Measurements from ENCODE around the gene PHACTR1. TPM values are rescaled to one million over a fixed set of nuclear protein-coding genes. Genes with fewer than 3 reads are reported as not detected.

PHACTR1 gene
- total and polyA plus RNA-seq, 2 donors = 3.1 to 6.3 TPM

GRCh38 chr6:13273202-13273930 is 556.8 kb downstream of the PHACTR1 start:
- DNase-seq (ENCODE audit: low read depth in 6 of 9, low spot score in 9 of 9) = no peak
- H3K27ac ChIP-seq (ENCODE audit: low read depth in 1 of 2, low read length in 1 of 2) = no peak overlapping the region
- 22% methylated on average over 10 of the region's 10 CpGs for WGBS
- H3K4me3 ChIP-seq (ENCODE audit: low read length in 2 of 2) = no peak overlapping the region
- H3K27me3 ChIP-seq (ENCODE audit: control insufficient read depth in 2 of 2, insufficient read depth in 1 of 2, low read length in 1 of 2) = peaks cover 0 to 11% of the 10 kb centered on the region in 2 donors
- H3K4me1 ChIP-seq (ENCODE audit: control insufficient read depth in 2 of 2, insufficient read depth in 2 of 2, low read length in 2 of 2) = peaks cover 0 to 13% of the 10 kb centered on the region in 2 donors
- no peaks in the 10 kb centered on the region for H3K36me3 ChIP-seq (ENCODE audit: control insufficient read depth in 2 of 2, insufficient read depth in 2 of 2, low read length in 1 of 2)
- H3K9me3 ChIP-seq (ENCODE audit: control insufficient read depth in 2 of 2, insufficient read depth in 1 of 2, low read length in 1 of 2) = no peaks in the 10 kb centered on the region

- Histone ChIP-seq H3K4me3 (ENCODE audit: low read length in 2 of 2) (no peak overlapping the region), H3K36me3 (ENCODE audit: control insufficient read depth in 2 of 2, insufficient read depth in 2 of 2, low read length in 1 of 2) (no peaks in the 10 kb centered on the region), H3K9me3 (ENCODE audit: control insufficient read depth in 2 of 2, insufficient read depth in 1 of 2, low read length in 1 of 2) (no peaks in the 10 kb centered on the region), H3K27me3 (ENCODE audit: control insufficient read depth in 2 of 2, insufficient read depth in 1 of 2, low read length in 1 of 2) (peaks cover 0 to 11% of the 10 kb centered on the region in 2 donors), H3K4me1 (ENCODE audit: control insufficient read depth in 2 of 2, insufficient read depth in 2 of 2, low read length in 2 of 2) (peaks cover 0 to 13% of the 10 kb centered on the region in 2 donors), H3K27ac (ENCODE audit: low read depth in 1 of 2, low read length in 1 of 2) (no peak overlapping the region)
- peak in 5 of 9 donors; percentile 11 to 54 (median 35) for DNase-seq (ENCODE audit: low read depth in 6 of 9, low spot score in 9 of 9)
- WGBS = 18% methylated on average over 21 of the region's 21 CpGs
These were observed 557.6 kb downstream of the PHACTR1 start for GRCh38 chr6:13273931-13274706.

GRCh38 chr6:13274707-13275434 is 558.3 kb downstream of the PHACTR1 start:
- Histone ChIP-seq H3K9me3 (ENCODE audit: control insufficient read depth in 2 of 2, insufficient read depth in 1 of 2, low read length in 1 of 2) (no peaks in the 10 kb centered on the region), H3K36me3 (ENCODE audit: control insufficient read depth in 2 of 2, insufficient read depth in 2 of 2, low read length in 1 of 2) (no peaks in the 10 kb centered on the region), H3K4me1 (ENCODE audit: control insufficient read depth in 2 of 2, insufficient read depth in 2 of 2, low read length in 2 of 2) (peaks cover 0 to 13% of the 10 kb centered on the region in 2 donors), H3K27me3 (ENCODE audit: control insufficient read depth in 2 of 2, insufficient read depth in 1 of 2, low read length in 1 of 2) (peaks cover 0 to 11% of the 10 kb centered on the region in 2 donors), H3K4me3 (ENCODE audit: low read length in 2 of 2) (no peak overlapping the region), H3K27ac (ENCODE audit: low read depth in 1 of 2, low read length in 1 of 2) (no peak overlapping the region)
- WGBS = 75% methylated on average over 6 of the region's 6 CpGs
- no peak for DNase-seq (ENCODE audit: low read depth in 6 of 9, low spot score in 9 of 9)

DNA sequence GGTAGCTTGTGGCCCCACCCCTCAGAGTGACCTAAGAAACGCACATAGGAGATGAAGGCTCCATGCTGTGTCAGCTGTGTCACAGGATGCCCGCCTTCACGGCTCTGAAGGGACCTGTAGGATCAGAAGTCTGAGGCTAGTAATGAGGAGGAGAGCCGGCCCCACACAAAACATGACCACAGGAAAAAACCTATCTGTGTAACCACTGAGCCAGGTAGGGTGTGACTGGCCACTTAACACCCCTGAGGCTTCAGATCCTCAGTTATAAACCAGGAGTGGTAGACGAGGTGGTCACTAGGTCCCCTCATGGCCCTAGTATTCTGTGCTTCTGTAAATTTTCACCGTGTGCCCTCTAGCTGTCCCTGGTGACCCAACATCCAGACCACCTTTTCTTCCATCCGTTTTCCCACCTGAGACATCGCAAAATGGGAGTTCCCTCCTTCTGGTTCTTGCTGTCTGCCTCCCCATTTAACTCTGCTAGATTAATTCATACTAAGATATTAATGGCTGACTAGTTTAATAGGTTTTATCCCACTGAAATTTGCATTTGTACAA is 558.9 kb downstream of the PHACTR1 start:
- Histone ChIP-seq H3K27me3 (ENCODE audit: control insufficient read depth in 2 of 2, insufficient read depth in 1 of 2, low read length in 1 of 2) (peaks cover 0 to 11% of the 10 kb centered on the region in 2 donors), H3K4me3 (ENCODE audit: low read length in 2 of 2) (no peak overlapping the region), H3K36me3 (ENCODE audit: control insufficient read depth in 2 of 2, insufficient read depth in 2 of 2, low read length in 1 of 2) (no peaks in the 10 kb centered on the region), H3K27ac (ENCODE audit: low read depth in 1 of 2, low read length in 1 of 2) (no peak overlapping the region), H3K9me3 (ENCODE audit: control insufficient read depth in 2 of 2, insufficient read depth in 1 of 2, low read length in 1 of 2) (no peaks in the 10 kb centered on the region), H3K4me1 (ENCODE audit: control insufficient read depth in 2 of 2, insufficient read depth in 2 of 2, low read length in 2 of 2) (peaks cover 0 to 18% of the 10 kb centered on the region in 2 donors)
- 79% methylated on average over 8 of the region's 8 CpGs for WGBS
- no peak for DNase-seq (ENCODE audit: low read depth in 6 of 9, low spot score in 9 of 9)

DNA sequence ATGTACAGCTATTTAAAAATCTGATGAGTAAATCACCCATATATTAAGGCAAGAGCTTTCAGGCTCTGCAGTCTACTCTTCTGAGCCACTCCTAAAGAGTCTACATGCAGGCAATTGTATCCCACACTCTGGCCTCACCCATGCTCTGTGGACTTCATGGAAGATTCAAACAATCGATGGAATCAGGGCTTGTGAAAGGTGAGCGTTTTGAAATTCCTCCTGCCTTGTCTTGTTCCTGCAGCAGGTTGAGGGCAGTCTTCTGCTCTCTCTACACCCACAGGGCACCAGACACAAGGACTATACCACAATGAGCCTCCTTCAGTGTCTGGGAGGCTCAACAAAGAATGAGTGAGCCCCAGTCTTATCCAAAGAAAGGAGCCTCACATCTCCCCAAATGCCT is 560.7 kb downstream of the PHACTR1 start:
- Histone ChIP-seq H3K27ac (ENCODE audit: low read depth in 1 of 2, low read length in 1 of 2) (no peak overlapping the region), H3K4me1 (ENCODE audit: control insufficient read depth in 2 of 2, insufficient read depth in 2 of 2, low read length in 2 of 2) (peaks cover 0 to 22% of the 10 kb centered on the region in 2 donors), H3K27me3 (ENCODE audit: control insufficient read depth in 2 of 2, insufficient read depth in 1 of 2, low read length in 1 of 2) (peaks cover 0 to 8% of the 10 kb centered on the region in 2 donors), H3K36me3 (ENCODE audit: control insufficient read depth in 2 of 2, insufficient read depth in 2 of 2, low read length in 1 of 2) (no peaks in the 10 kb centered on the region), H3K4me3 (ENCODE audit: low read length in 2 of 2) (no peak overlapping the region), H3K9me3 (ENCODE audit: control insufficient read depth in 2 of 2, insufficient read depth in 1 of 2, low read length in 1 of 2) (no peaks in the 10 kb centered on the region)
- no peak for DNase-seq (ENCODE audit: low read depth in 6 of 9, low spot score in 9 of 9)
- 98% methylated on average over 2 of the region's 2 CpGs for WGBS

DNA sequence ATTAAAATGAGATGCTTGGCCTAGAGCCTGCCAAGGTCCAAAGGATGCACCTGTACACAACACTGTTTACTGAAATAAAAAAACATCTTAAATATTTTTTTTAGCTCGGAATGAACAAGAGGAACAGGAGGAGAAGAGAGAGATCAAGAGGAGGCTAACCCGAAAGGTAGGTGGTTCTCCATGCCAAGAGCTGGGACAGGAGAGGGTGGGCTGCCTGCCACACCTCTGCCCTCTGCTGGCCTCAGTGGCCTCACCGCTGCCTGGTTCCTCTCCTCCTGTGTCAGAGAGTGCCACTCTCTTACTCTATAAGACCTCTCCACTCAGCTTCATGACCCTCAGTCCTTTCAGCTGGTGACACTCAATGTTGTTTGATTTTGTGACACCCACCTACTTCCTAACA is 561.6 kb downstream of the PHACTR1 start:
- Histone ChIP-seq H3K4me3 (ENCODE audit: low read length in 2 of 2) (no peak overlapping the region), H3K27ac (ENCODE audit: low read depth in 1 of 2, low read length in 1 of 2) (no peak overlapping the region), H3K9me3 (ENCODE audit: control insufficient read depth in 2 of 2, insufficient read depth in 1 of 2, low read length in 1 of 2) (no peaks in the 10 kb centered on the region), H3K36me3 (ENCODE audit: control insufficient read depth in 2 of 2, insufficient read depth in 2 of 2, low read length in 1 of 2) (no peaks in the 10 kb centered on the region), H3K4me1 (ENCODE audit: control insufficient read depth in 2 of 2, insufficient read depth in 2 of 2, low read length in 2 of 2) (peaks cover 0 to 21% of the 10 kb centered on the region in 2 donors), H3K27me3 (ENCODE audit: control insufficient read depth in 2 of 2, insufficient read depth in 1 of 2, low read length in 1 of 2) (peaks cover 0 to 5% of the 10 kb centered on the region in 2 donors)
- WGBS = 57% methylated on average over 3 of the region's 3 CpGs
- no peak for DNase-seq (ENCODE audit: low read depth in 6 of 9, low spot score in 9 of 9)

DNA sequence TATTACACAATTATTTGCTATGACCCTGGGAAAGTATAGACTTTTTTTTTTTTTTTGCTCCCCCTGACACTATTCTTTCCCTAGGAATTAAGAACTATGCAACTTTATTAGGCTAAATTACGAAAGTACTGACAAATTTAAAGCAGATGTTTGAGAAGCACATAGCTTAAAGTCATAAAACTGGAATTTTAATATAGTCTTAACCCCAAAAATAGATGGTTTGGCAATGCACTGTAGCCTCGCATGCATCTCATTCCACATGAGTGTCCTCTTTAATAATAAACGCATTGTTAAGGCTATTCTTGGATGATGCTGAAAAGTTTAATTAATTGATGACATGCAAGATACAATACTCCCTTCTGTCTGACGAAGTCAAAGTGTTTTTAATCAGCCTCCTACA is 562.4 kb downstream of the PHACTR1 start:
- DNase-seq (ENCODE audit: low read depth in 6 of 9, low spot score in 9 of 9) = no peak
- no peaks in the 10 kb centered on the region for H3K9me3 ChIP-seq (ENCODE audit: control insufficient read depth in 2 of 2, insufficient read depth in 1 of 2, low read length in 1 of 2)
- H3K4me3 ChIP-seq (ENCODE audit: low read length in 2 of 2) = no peak overlapping the region
- no peak overlapping the region for H3K27ac ChIP-seq (ENCODE audit: low read depth in 1 of 2, low read length in 1 of 2)
- peaks cover 0 to 17% of the 10 kb centered on the region in 2 donors for H3K4me1 ChIP-seq (ENCODE audit: control insufficient read depth in 2 of 2, insufficient read depth in 2 of 2, low read length in 2 of 2)
- H3K27me3 ChIP-seq (ENCODE audit: control insufficient read depth in 2 of 2, insufficient read depth in 1 of 2, low read length in 1 of 2) = peaks cover 0 to under 1% of the 10 kb centered on the region in 2 donors
- 75% methylated on average over 4 of the region's 4 CpGs for WGBS
- no peaks in the 10 kb centered on the region for H3K36me3 ChIP-seq (ENCODE audit: control insufficient read depth in 2 of 2, insufficient read depth in 2 of 2, low read length in 1 of 2)

- no peak overlapping the region for H3K4me3 ChIP-seq (ENCODE audit: low read length in 2 of 2)
- peak in 2 of 9 donors; percentile 22 to 59 for DNase-seq (ENCODE audit: low read depth in 6 of 9, low spot score in 9 of 9)
- no peak overlapping the region for H3K27ac ChIP-seq (ENCODE audit: low read depth in 1 of 2, low read length in 1 of 2)
- WGBS = 28% methylated on average over 4 of the region's 4 CpGs
- no peaks in the 10 kb centered on the region for H3K9me3 ChIP-seq (ENCODE audit: control insufficient read depth in 2 of 2, insufficient read depth in 1 of 2, low read length in 1 of 2)
- H3K27me3 ChIP-seq (ENCODE audit: control insufficient read depth in 2 of 2, insufficient read depth in 1 of 2, low read length in 1 of 2) = no peaks in the 10 kb centered on the region
- H3K4me1 ChIP-seq (ENCODE audit: control insufficient read depth in 2 of 2, insufficient read depth in 2 of 2, low read length in 2 of 2) = peaks cover 0 to 13% of the 10 kb centered on the region in 2 donors
- H3K36me3 ChIP-seq (ENCODE audit: control insufficient read depth in 2 of 2, insufficient read depth in 2 of 2, low read length in 1 of 2) = no peaks in the 10 kb centered on the region
These were observed 563.7 kb downstream of the PHACTR1 start for GRCh38 chr6:13280254-13280653.

Data from thymus (tissue), 11 donors.